Cardiac muscle cell (in vitro differentiated cells and primary cell): ENCODE measurements around the gene TRPT1. TPM values are rescaled to one million over a fixed set of nuclear protein-coding genes. Genes with fewer than 3 reads are reported as not detected.

Experiments used
- DNase-seq, 2 donors: peaks; one replicate each; pipeline versions ENCODE4 v3.0.0 to v3.0.0-alpha.2; 2010 to 2017; ENCODE audit warnings: low read depth in 1 of 2, low spot score in 1 of 2
- H3K27ac ChIP-seq: fragments of 200-600 bp; sonication (generic); 2 replicates; pipeline ENCODE4 v1.5.1; 2016
- H3K27me3 ChIP-seq: fragments of 200-600 bp; sonication (generic); 2 replicates; pipeline ENCODE4 v1.6.0; 2016; ENCODE audit warnings: control low read depth
- H3K36me3 ChIP-seq: fragments of 200-600 bp; sonication (generic); 2 replicates; pipeline ENCODE4 v1.5.1; 2016; ENCODE audit warnings: control low read depth
- H3K4me1 ChIP-seq: fragments of 200-600 bp; sonication (generic); 2 replicates; pipeline ENCODE4 v1.8.1; 2017; ENCODE audit warnings: low read depth, mild to moderate bottlenecking, mixed run types
- H3K4me3 ChIP-seq: fragments of 200-600 bp; sonication (generic); 2 replicates; pipeline ENCODE4 v1.5.1; 2016; ENCODE audit warnings: mild to moderate bottlenecking
- H3K9me3 ChIP-seq: fragments of 200-600 bp; sonication (generic); 2 replicates; pipeline ENCODE4 v1.5.1; 2017; ENCODE audit warnings: low read depth, mild to moderate bottlenecking, control low read depth
- polyA plus RNA-seq: library from polyadenylated mRNA; unstranded; fragments of >200 nt; fragmentation: Nextera tagmentation; extraction: Ambion mirVana; gene quantifications from 2 replicates; pipeline ENCODE4 v1.2.1, GENCODE V29; 2016
- total RNA-seq: library from RNA; depleted of rRNA; stranded (reverse); fragments of >200 nt; gene quantifications from 2 replicates; pipeline ENCODE4 v1.2.3, GENCODE V29; 2016
- TF ChIP-seq, protein P1 (sequence below): IDR thresholded peaks from 2 replicates; pipeline ENCODE4 v1.5.1; 2012; ENCODE audit warnings: low read depth, mild to moderate bottlenecking, low read length

Gene TRPT1
- total and polyA plus RNA-seq, 2 experiments from 2014 or later: 117 to 161 TPM

GRCh38 chr11:64222651-64223000, 3.4 kb downstream of the TRPT1 start:
- TF ChIP-seq, protein P1, sequence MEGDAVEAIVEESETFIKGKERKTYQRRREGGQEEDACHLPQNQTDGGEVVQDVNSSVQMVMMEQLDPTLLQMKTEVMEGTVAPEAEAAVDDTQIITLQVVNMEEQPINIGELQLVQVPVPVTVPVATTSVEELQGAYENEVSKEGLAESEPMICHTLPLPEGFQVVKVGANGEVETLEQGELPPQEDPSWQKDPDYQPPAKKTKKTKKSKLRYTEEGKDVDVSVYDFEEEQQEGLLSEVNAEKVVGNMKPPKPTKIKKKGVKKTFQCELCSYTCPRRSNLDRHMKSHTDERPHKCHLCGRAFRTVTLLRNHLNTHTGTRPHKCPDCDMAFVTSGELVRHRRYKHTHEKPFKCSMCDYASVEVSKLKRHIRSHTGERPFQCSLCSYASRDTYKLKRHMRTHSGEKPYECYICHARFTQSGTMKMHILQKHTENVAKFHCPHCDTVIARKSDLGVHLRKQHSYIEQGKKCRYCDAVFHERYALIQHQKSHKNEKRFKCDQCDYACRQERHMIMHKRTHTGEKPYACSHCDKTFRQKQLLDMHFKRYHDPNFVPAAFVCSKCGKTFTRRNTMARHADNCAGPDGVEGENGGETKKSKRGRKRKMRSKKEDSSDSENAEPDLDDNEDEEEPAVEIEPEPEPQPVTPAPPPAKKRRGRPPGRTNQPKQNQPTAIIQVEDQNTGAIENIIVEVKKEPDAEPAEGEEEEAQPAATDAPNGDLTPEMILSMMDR: no peak
- no peak for DNase-seq

GRCh38 chr11:64220798-64221197, 5.2 kb downstream of the TRPT1 start:
- Histone ChIP-seq H3K27me3 (no peaks in the 10 kb centered on the region), H3K36me3 (peaks cover 4% of the 10 kb centered on the region), H3K4me1 (peaks cover 9% of the 10 kb centered on the region), H3K9me3 (no peaks in the 10 kb centered on the region), H3K4me3 (no peak overlapping the region), H3K27ac (no peak overlapping the region)
- TF ChIP-seq, protein P1: no peak
- DNase-seq: no peak

More at GRCh38 chr11:64222651-64223000, 3.4 kb downstream of the TRPT1 start:
- Histone ChIP-seq H3K4me1 (peaks cover 14% of the 10 kb centered on the region), H3K36me3 (peaks cover 4% of the 10 kb centered on the region), H3K9me3 (no peaks in the 10 kb centered on the region), H3K27ac (peak overlapping the region; percentile 14), H3K4me3 (no peak overlapping the region), H3K27me3 (no peaks in the 10 kb centered on the region)

GRCh38 chr11:64220271-64220670, 5.7 kb downstream of the TRPT1 start:
- Histone ChIP-seq H3K4me3 (no peak overlapping the region), H3K36me3 (peaks cover 4% of the 10 kb centered on the region), H3K27me3 (no peaks in the 10 kb centered on the region), H3K4me1 (peaks cover 6% of the 10 kb centered on the region), H3K27ac (no peak overlapping the region), H3K9me3 (no peaks in the 10 kb centered on the region)
- TF ChIP-seq, protein P1: no peak
- no peak for DNase-seq

DNA sequence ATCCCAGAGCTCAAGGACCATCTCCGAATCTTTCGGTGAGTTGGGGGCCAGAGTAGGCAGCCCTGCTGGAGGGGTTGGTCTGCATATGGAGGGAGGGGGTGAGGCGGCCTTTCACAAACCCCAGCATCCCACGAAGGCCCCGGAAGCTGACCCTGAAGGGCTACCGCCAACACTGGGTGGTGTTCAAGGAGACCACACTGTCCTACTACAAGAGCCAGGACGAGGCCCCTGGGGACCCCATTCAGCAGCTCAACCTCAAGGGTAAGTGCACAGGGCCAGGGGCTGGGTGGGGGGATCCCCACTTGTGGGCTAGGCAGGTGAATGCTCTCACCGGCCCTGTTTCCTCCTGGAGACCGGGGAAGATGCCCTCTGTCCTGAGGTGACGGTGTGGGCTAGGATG, 6.2 kb downstream of the TRPT1 start:
- no peaks in the 10 kb centered on the region for H3K9me3 ChIP-seq
- no peak overlapping the region for H3K4me3 ChIP-seq
- no peaks in the 10 kb centered on the region for H3K27me3 ChIP-seq
- peaks cover under 1% of the 10 kb centered on the region for H3K4me1 ChIP-seq
- H3K27ac ChIP-seq: no peak overlapping the region
- H3K36me3 ChIP-seq: peaks cover 4% of the 10 kb centered on the region
- TF ChIP-seq, protein P1: no peak
- no peak for DNase-seq

GRCh38 chr11:64219354-64219684, 6.7 kb downstream of the TRPT1 start:
- Histone ChIP-seq H3K36me3 (peaks cover 4% of the 10 kb centered on the region), H3K27me3 (no peaks in the 10 kb centered on the region)
- TF ChIP-seq, protein P1: no peak

More at GRCh38 chr11:64219354-64219684, 6.7 kb downstream of the TRPT1 start:
- H3K27ac ChIP-seq: no peak overlapping the region
- H3K4me3 ChIP-seq: no peak overlapping the region
- DNase-seq: no peak
- no peaks in the 10 kb centered on the region for H3K9me3 ChIP-seq
- no peaks in the 10 kb centered on the region for H3K4me1 ChIP-seq
